Tibial nerve (tissue), 4 donors: ENCODE results near the gene NOSTRIN. TPM values are rescaled to one million over a fixed set of nuclear protein-coding genes. Genes with fewer than 3 reads are reported as not detected.
A peak's percentile ranks its signal among the peaks of the same experiment; 100 is the strongest.

ENCODE experiments used
- DNase-seq, 2 donors: peaks; one replicate each; pipeline ENCODE4 v3.0.0-alpha.2; 2019; ENCODE audit warnings: low spot score in 2 of 2
- H3K27ac ChIP-seq, 4 donors: fragments of 200-600 bp; sonication (generic) in 3 of 4; one replicate each; pipeline ENCODE4 v1.5.1; 2017 to 2019; ENCODE audit warnings: mild to moderate bottlenecking in 1 of 4
- H3K27me3 ChIP-seq, 2 donors: fragments of 200-600 bp; sonication (generic) in 1 of 2; one replicate each; pipeline versions ENCODE4 v1.5.1 to v1.6.0; 2017 to 2019
- H3K36me3 ChIP-seq, 3 donors: fragments of 200-600 bp; sonication (generic); one replicate each; pipeline ENCODE4 v1.5.1; 2018 to 2019
- H3K4me1 ChIP-seq, 4 donors: fragments of 200-600 bp; sonication (generic) in 3 of 4; one replicate each; pipeline ENCODE4 v1.5.1; 2017 to 2019
- H3K4me3 ChIP-seq, 4 donors: fragments of 200-600 bp; sonication (generic) in 3 of 4; one replicate each; pipeline ENCODE4 v1.5.1; 2017 to 2019; ENCODE audit warnings: mild to moderate bottlenecking in 1 of 4, moderate library complexity in 1 of 4
- H3K9me3 ChIP-seq, 4 donors: fragments of 200-600 bp; sonication (generic) in 3 of 4; one replicate each; pipeline ENCODE4 v1.5.1; 2017 to 2019
- EP300 ChIP-seq, 2 donors: sonication (generic); formaldehyde crosslinking; IDR thresholded peaks; one replicate each; pipeline ENCODE4 v1.6.1; 2017; ENCODE audit warnings: antibody characterized with exemption in 2 of 2, mild to moderate bottlenecking in 1 of 2
- POLR2A ChIP-seq, 2 donors: fragments of 450-650 bp; IDR thresholded peaks; one replicate each; pipeline ENCODE4 v1.6.1; 2017; ENCODE audit warnings: antibody characterized with exemption in 2 of 2, mild to moderate bottlenecking in 2 of 2, moderate library complexity in 2 of 2
- WGBS, 2 donors: methylation state at CpG; one replicate each; pipeline ENCODE4 v1.1.5; 2018; 5-methylcytosine and 5-hydroxymethylcytosine counted together
- total RNA-seq, 4 donors: library from RNA; depleted of rRNA; stranded (reverse); fragments of >200 nt; gene quantifications; one replicate each; pipeline ENCODE4 v1.1.0, GENCODE V29; 2016
- TF ChIP-seq, protein P1 (sequence below), 5 experiments: fragments of 200-600 bp in 3 of 5; fragments of 450-650 bp in 2 of 5; sonication (generic) in 3 of 5; IDR thresholded peaks; one replicate each; pipeline ENCODE4 v1.5.1; 2016 to 2019; ENCODE audit warnings: antibody characterized with exemption in 5 of 5, mild to moderate bottlenecking in 3 of 5, moderate library complexity in 2 of 5

Gene NOSTRIN
- total RNA-seq, 4 donors from 2014 or later = 6.3 to 42.4 (median 24.4) TPM

DNA sequence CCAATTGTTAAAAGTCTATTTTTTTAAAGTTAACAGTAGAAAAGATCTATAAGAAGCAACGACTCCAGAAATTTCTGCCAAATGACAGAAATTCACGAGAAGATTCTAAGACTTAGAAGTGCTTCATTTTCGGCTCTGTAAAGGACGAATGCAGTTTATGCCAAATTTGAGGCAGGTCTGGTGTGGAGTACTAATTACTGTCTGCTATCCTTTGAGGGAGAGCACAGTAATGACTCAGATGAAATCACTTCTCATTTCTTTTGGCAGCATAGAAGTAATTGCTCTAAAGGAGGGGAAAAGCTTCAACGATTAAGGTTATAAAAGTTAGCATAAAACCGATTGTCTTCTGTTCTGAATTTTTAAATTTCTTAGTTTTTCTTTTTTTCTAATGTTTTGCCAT, 110.0 kb downstream of the NOSTRIN start:
- Histone ChIP-seq H3K27me3 (no peaks in the 10 kb centered on the region), H3K4me3 (peak overlapping the region in 1 of 4 donors; percentile 17), H3K4me1 (peaks cover 0 to 9% (median 0%) of the 10 kb centered on the region in 4 donors), H3K36me3 (no peaks in the 10 kb centered on the region), H3K27ac (no peak overlapping the region), H3K9me3 (peaks cover 0 to 6% (median 0%) of the 10 kb centered on the region in 4 donors)
- no peak for DNase-seq
- 48 to 53% methylated on average over 6 of the region's 6 CpGs for WGBS, 2 donors
- TF ChIP-seq, protein P1, sequence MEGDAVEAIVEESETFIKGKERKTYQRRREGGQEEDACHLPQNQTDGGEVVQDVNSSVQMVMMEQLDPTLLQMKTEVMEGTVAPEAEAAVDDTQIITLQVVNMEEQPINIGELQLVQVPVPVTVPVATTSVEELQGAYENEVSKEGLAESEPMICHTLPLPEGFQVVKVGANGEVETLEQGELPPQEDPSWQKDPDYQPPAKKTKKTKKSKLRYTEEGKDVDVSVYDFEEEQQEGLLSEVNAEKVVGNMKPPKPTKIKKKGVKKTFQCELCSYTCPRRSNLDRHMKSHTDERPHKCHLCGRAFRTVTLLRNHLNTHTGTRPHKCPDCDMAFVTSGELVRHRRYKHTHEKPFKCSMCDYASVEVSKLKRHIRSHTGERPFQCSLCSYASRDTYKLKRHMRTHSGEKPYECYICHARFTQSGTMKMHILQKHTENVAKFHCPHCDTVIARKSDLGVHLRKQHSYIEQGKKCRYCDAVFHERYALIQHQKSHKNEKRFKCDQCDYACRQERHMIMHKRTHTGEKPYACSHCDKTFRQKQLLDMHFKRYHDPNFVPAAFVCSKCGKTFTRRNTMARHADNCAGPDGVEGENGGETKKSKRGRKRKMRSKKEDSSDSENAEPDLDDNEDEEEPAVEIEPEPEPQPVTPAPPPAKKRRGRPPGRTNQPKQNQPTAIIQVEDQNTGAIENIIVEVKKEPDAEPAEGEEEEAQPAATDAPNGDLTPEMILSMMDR (IDR thresholded peaks at IDR 0.05) = no peak
- TF ChIP-seq EP300 (IDR thresholded peaks at IDR 0.05) (no peak), POLR2A (IDR thresholded peaks at IDR 0.05) (no peak)

DNA sequence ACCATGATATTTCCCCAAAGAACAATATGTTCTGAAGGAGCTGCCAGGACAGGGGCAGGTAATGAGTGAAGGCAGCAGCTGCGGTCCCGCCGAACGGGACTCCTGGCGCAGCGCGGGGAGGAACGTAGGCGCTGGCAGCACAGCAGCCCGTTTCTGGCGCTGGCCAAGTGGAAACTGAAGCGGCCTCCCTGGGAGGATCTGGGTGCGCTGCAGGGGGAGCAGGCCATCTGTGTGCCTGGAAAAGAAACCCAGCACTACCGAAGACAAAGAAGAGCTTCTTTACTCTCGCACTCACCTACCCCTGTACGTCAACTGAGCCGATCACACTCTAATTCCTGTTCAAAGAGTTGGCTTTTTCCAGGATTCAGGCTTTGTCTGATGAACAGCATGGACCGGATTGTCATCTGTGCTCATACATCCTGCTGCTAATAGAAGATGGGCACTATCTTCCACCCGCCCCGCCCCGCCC, 110.5 kb downstream of the NOSTRIN start:
- H3K4me3 ChIP-seq = peak overlapping the region in 1 of 4 donors; percentile 17

DNA sequence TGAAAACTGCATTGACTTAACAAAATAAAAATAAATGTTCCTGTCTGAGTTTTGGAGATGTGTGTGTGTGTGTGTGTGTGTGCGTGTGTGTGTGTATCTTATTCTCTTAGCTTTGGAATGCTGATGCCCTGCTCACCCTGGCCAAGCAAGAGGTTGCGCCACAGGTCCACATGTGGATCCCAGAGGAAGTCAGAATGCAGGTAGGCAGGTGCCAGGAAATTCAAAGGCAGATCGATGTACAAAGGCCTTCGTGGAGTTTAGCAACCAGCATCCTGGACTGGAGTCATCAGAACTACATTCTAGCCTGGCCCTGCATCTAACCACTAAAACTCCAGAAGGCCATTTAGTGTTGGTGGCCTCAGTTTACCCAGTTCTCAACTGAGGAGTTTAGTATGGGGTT, 111.1 kb downstream of the NOSTRIN start:
- no peak for TF ChIP-seq EP300 (IDR thresholded peaks at IDR 0.05)
- TF ChIP-seq POLR2A (IDR thresholded peaks at IDR 0.05) = no peak
- TF ChIP-seq, protein P1 (IDR thresholded peaks at IDR 0.05) = no peak
- H3K4me1 ChIP-seq = peaks cover 0 to 9% (median 0%) of the 10 kb centered on the region in 4 donors
- no peak overlapping the region for H3K4me3 ChIP-seq
- H3K9me3 ChIP-seq = peaks cover 0 to 6% (median 0%) of the 10 kb centered on the region in 4 donors
- DNase-seq = no peak
- no peak overlapping the region for H3K27ac ChIP-seq
- no peaks in the 10 kb centered on the region for H3K36me3 ChIP-seq
- no peaks in the 10 kb centered on the region for H3K27me3 ChIP-seq
- WGBS, 2 donors = 87 to 92% methylated on average over 4 of the region's 4 CpGs

More for the DNA sequence above, 110.5 kb downstream of the NOSTRIN start:
- TF ChIP-seq, protein P1 (IDR thresholded peaks at IDR 0.05) = no peak
- TF ChIP-seq EP300 (IDR thresholded peaks at IDR 0.05) (no peak), POLR2A (IDR thresholded peaks at IDR 0.05) (no peak)
- WGBS, 2 donors = 19 to 34% methylated on average over 21 of the region's 21 CpGs
- H3K9me3 ChIP-seq = peaks cover 0 to 6% (median 0%) of the 10 kb centered on the region in 4 donors
- no peaks in the 10 kb centered on the region for H3K27me3 ChIP-seq
- DNase-seq = no peak
- H3K4me1 ChIP-seq = peaks cover 0 to 9% (median 0%) of the 10 kb centered on the region in 4 donors
- no peaks in the 10 kb centered on the region for H3K36me3 ChIP-seq
- H3K27ac ChIP-seq = no peak overlapping the region

Other genes starting within 250 kb of the NOSTRIN start
- not detected for gene SPC25, start 87.8 kb downstream of the NOSTRIN start, total RNA-seq
- not detected for gene G6PC2, start 98.7 kb downstream of the NOSTRIN start, total RNA-seq
- under 1 TPM in 3 of 4 donors, not detected in 1; 0.30 to 0.63 (median 0.39) TPM for gene ABCB11, start 228.7 kb downstream of the NOSTRIN start, total RNA-seq